ENCODE results near the gene RXRA. TPM values are rescaled to one million over a fixed set of nuclear protein-coding genes. Genes with fewer than 3 reads are reported as not detected.

The RXRA gene
- total and polyA plus RNA-seq, 2 of the 13 experiments (the other 11 are each of a cell fraction or from before 2014, with no cell fraction given) = 18.9 to 29.2 TPM

- Histone ChIP-seq H3K9ac (ENCODE audit: insufficient read depth, low read depth, low read length) (no peak overlapping the region), H2AFZ (ENCODE audit: low read length) (no peak overlapping the region), H3K27me3 (ENCODE audit: control insufficient read depth in 1 of 2, insufficient read depth in 2 of 2, low read length in 2 of 2) (no peaks in the 10 kb centered on the region), H3K79me2 (ENCODE audit: insufficient read depth, low read length) (peaks cover 88% of the 10 kb centered on the region), H3K27ac (ENCODE audit: extremely low read length, insufficient read depth, low read length) (peak overlapping the region; percentile 28), H3K4me1 (ENCODE audit: insufficient read depth, low read length) (peaks cover 48% of the 10 kb centered on the region), H3K4me2 (ENCODE audit: low read depth, low read length) (no peak overlapping the region; the same call in 1 of the 2 replicates), H3K36me3 (replicated peaks in 1 of 2; ENCODE audit: control insufficient read depth in 1 of 2, insufficient read depth in 2 of 2, low read length in 2 of 2) (no peaks in the 10 kb centered on the region; a peak in 2 of 5 replicates), H3K9me3 (ENCODE audit: low read length) (no peaks in the 10 kb centered on the region), H4K20me1 (ENCODE audit: insufficient read depth, low read length) (peaks cover 39% of the 10 kb centered on the region; the same call in 1 of the 2 replicates), H3K4me3 (replicated peaks in 1 of 3; ENCODE audit: insufficient read depth in 1 of 3, low read depth in 2 of 3, low read length in 3 of 3) (no peak overlapping the region)
- in situ Hi-C loops (cut with HindIII; ENCODE audit: extremely low pct_ligation_motif_present, low pct_unique_long_range_greater_than_20kb) (no loop called here), intact Hi-C loops (cut with micrococcal nuclease; ENCODE audit: unreplicated experiment) (no loop called here)
- POLR2A ChIA-PET = no interaction called here
- TF ChIP-seq CHCHD3 (CRISPR knock-in tag; IDR thresholded peaks at IDR 0.05) (0 out of 2 replicates have a peak, but pooled peaks have one; percentile 33), HMGA1 (CRISPR knock-in tag; conservative IDR thresholded peaks at IDR 0.05) (no peak), ZNF547 (CRISPR knock-in tag; IDR thresholded peaks at IDR 0.05) (no peak), ASH2L (IDR thresholded peaks at IDR 0.05; ENCODE audit: insufficient read length, low read depth, low read length) (no peak), ZNF549 (CRISPR knock-in tag; IDR thresholded peaks at IDR 0.05) (no peak), SMARCE1 (IDR thresholded peaks at IDR 0.05; ENCODE audit: borderline replicate concordance) (no peak)
- WGBS (ENCODE audit: low lambda C conversion rate) = 100% methylated on average over 11 of the region's 21 CpGs
- CTCF ChIA-PET (ENCODE audit: low intra/inter-chr PET ratio, low total read pairs) = no interaction called here
- no peak for FAIRE-seq
- BruUV-seq (replicated peaks) = no TSS peak
- ATAC-seq = no peak
- DNase-seq (ENCODE audit: low spot score) = no peak
Observed at GRCh38 chr9:134374301-134375010, 48.2 kb downstream of the RXRA start.

GRCh38 chr9:134375011-134375390 lies 48.7 kb downstream of the RXRA start:
- WGBS (ENCODE audit: low lambda C conversion rate) = 65% methylated on average over 2 of the region's 6 CpGs
- Histone ChIP-seq H3K36me3 (replicated peaks in 1 of 2; ENCODE audit: control insufficient read depth in 1 of 2, insufficient read depth in 2 of 2, low read length in 2 of 2) (no peaks in the 10 kb centered on the region; a peak in 2 of 5 replicates), H3K9ac (ENCODE audit: insufficient read depth, low read depth, low read length) (no peak overlapping the region), H3K4me1 (ENCODE audit: insufficient read depth, low read length) (peaks cover 42% of the 10 kb centered on the region), H3K27ac (ENCODE audit: extremely low read length, insufficient read depth, low read length) (peak overlapping the region; percentile 28), H3K4me3 (replicated peaks in 1 of 3; ENCODE audit: insufficient read depth in 1 of 3, low read depth in 2 of 3, low read length in 3 of 3) (no peak overlapping the region), H3K4me2 (ENCODE audit: low read depth, low read length) (peak overlapping the region; percentile 9; the same call in 1 of the 2 replicates), H4K20me1 (ENCODE audit: insufficient read depth, low read length) (peaks cover 34% of the 10 kb centered on the region; the same call in 1 of the 2 replicates), H3K9me3 (ENCODE audit: low read length) (no peaks in the 10 kb centered on the region), H3K79me2 (ENCODE audit: insufficient read depth, low read length) (peaks cover 82% of the 10 kb centered on the region), H2AFZ (ENCODE audit: low read length) (no peak overlapping the region), H3K27me3 (ENCODE audit: control insufficient read depth in 1 of 2, insufficient read depth in 2 of 2, low read length in 2 of 2) (no peaks in the 10 kb centered on the region)
- intact Hi-C loops (cut with micrococcal nuclease; ENCODE audit: unreplicated experiment) = no loop called here
- FAIRE-seq (no peak), DNase-seq (ENCODE audit: low spot score) (no peak), ATAC-seq (peak; percentile 18; the same call in 2 of the 3 replicates)
- no TSS peak for BruUV-seq (replicated peaks)
- POLR2A ChIA-PET = interaction anchor here (1.3 kb wide), 1 partner anchor 46 kb away, joined by 4 read pairs; no protein-coding TSS in a partner anchor
- in situ Hi-C loops (cut with HindIII; ENCODE audit: extremely low pct_ligation_motif_present, low pct_unique_long_range_greater_than_20kb) = no loop called here
- CTCF ChIA-PET (ENCODE audit: low intra/inter-chr PET ratio, low total read pairs) = no interaction called here
- TF ChIP-seq ZFX (CRISPR knock-in tag; IDR thresholded peaks at IDR 0.05; ENCODE audit: low read depth) (peak; percentile 39; the same call in 1 of the 2 replicates), ZMYM3 (CRISPR knock-in tag; IDR thresholded peaks at IDR 0.05) (peak; percentile 56; the same call in 1 of the 2 replicates), ZFP36 (IDR thresholded peaks at IDR 0.05; ENCODE audit: borderline replicate concordance, low read depth, low read length, partially characterized antibody) (peak; percentile 65), ZNF468 (CRISPR knock-in tag; IDR thresholded peaks at IDR 0.05) (no peak), ATF7-NPFF (CRISPR knock-in tag; IDR thresholded peaks at IDR 0.05; ENCODE audit: low read depth) (no peak)
- TF ChIP-seq, protein P1, sequence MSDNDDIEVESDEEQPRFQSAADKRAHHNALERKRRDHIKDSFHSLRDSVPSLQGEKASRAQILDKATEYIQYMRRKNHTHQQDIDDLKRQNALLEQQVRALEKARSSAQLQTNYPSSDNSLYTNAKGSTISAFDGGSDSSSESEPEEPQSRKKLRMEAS (IDR thresholded peaks at IDR 0.05) = peak; percentile 23; the same call in 1 of the 2 replicates
- TF ChIP-seq, protein P2, sequence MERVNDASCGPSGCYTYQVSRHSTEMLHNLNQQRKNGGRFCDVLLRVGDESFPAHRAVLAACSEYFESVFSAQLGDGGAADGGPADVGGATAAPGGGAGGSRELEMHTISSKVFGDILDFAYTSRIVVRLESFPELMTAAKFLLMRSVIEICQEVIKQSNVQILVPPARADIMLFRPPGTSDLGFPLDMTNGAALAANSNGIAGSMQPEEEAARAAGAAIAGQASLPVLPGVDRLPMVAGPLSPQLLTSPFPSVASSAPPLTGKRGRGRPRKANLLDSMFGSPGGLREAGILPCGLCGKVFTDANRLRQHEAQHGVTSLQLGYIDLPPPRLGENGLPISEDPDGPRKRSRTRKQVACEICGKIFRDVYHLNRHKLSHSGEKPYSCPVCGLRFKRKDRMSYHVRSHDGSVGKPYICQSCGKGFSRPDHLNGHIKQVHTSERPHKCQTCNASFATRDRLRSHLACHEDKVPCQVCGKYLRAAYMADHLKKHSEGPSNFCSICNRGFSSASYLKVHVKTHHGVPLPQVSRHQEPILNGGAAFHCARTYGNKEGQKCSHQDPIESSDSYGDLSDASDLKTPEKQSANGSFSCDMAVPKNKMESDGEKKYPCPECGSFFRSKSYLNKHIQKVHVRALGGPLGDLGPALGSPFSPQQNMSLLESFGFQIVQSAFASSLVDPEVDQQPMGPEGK (CRISPR knock-in tag; IDR thresholded peaks at IDR 0.05) = 0 out of 2 replicates have a peak, but pooled peaks have one; percentile 9
